IMR-90 (cell line): Measurements from ENCODE around the gene CCDC102A. TPM values are rescaled to one million over a fixed set of nuclear protein-coding genes. Genes with fewer than 3 reads are reported as not detected.

Experiments
- ATAC-seq: fragments of 200-7000 bp; cut with Tn5 transposase; 2 replicates; pipeline ENCODE4 v1.9.1; 2020; ENCODE audit warnings: low read depth, mild to moderate bottlenecking, moderate library complexity
- BruUV-seq: library from RNA; stranded (reverse); fragments of 400-500 nt; replicated peaks from 2 replicates; lab custom pipeline; 2021; lab: Mats Ljungman, UMichigan
- CTCF ChIA-PET: fragments of 300-600 bp; formaldehyde crosslinking; extraction: SDS; loops from one replicate; lab custom pipeline; 2021; ENCODE audit warnings: antibody characterized with exemption; lab: Yijun Ruan, JAX
- POLR2A ChIA-PET: fragments of 300-600 bp; sonication (Branson Sonifier 250); formaldehyde crosslinking; loops from one replicate; lab custom pipeline; 2022; ENCODE audit warnings: antibody characterized with exemption; ENCODE audit not compliant: unreplicated experiment; lab: Charles Lee
- DNase-seq: peaks from one replicate; pipeline ENCODE4 v3.0.0; 2013
- H2AFZ ChIP-seq: replicated peaks from 2 replicates; pipeline ENCODE3; 2013; ENCODE audit warnings: low read length, mild to moderate bottlenecking; ENCODE audit not compliant: poor library complexity
- H2AK5ac ChIP-seq: 2 replicates; pipeline ENCODE4 v1.6.1; 2013; ENCODE audit warnings: low read depth, low read length, inconsistent platforms
- H2AK9ac ChIP-seq: replicated peaks from 2 replicates; pipeline ENCODE3; 2013; ENCODE audit warnings: mild to moderate bottlenecking, low read depth, low read length, moderate library complexity; ENCODE audit not compliant: poor library complexity
- H2BK120ac ChIP-seq: 2 replicates; pipeline ENCODE4 v1.6.1; 2013; ENCODE audit warnings: low read depth, low read length, inconsistent platforms
- H2BK15ac ChIP-seq: 3 replicates; pipeline ENCODE4 v1.6.1; 2013; ENCODE audit warnings: low read depth, low read length, inconsistent platforms
- H2BK20ac ChIP-seq: 2 replicates; pipeline ENCODE4 v1.6.1; 2013; ENCODE audit warnings: low read depth, mild to moderate bottlenecking, inconsistent platforms, low read length, moderate library complexity
- H2BK5ac ChIP-seq: 2 replicates; pipeline ENCODE4 v1.6.1; 2013; ENCODE audit warnings: mild to moderate bottlenecking, low read depth, low read length, inconsistent platforms; ENCODE audit not compliant: poor library complexity, severe bottlenecking
- H3K14ac ChIP-seq: replicated peaks from 2 replicates; pipeline ENCODE4 v1.6.1; 2013; ENCODE audit warnings: low read depth, low read length, inconsistent platforms
- H3K18ac ChIP-seq: 2 replicates; pipeline ENCODE4 v1.6.1; 2013; ENCODE audit warnings: low read depth, low read length, control low read depth
- H3K23ac ChIP-seq: 2 replicates; pipeline ENCODE4 v1.6.1; 2013; ENCODE audit warnings: low read depth, low read length, inconsistent platforms
- H3K27ac ChIP-seq: 2 replicates; pipeline ENCODE4 v1.5.1; 2013; ENCODE audit warnings: mild to moderate bottlenecking, control low read depth, low read length; ENCODE audit not compliant: insufficient read depth
- H3K27me3 ChIP-seq: 2 replicates; pipeline ENCODE4 v1.6.1; 2013; ENCODE audit warnings: low read length; ENCODE audit not compliant: control insufficient read depth, insufficient read depth
- H3K36me3 ChIP-seq: 2 replicates; pipeline ENCODE4 v1.6.1; 2013; ENCODE audit warnings: low read length, mixed read lengths; ENCODE audit not compliant: control insufficient read depth, insufficient read depth
- H3K4ac ChIP-seq: 2 replicates; pipeline ENCODE4 v1.6.1; 2013; ENCODE audit warnings: low read depth, low read length, inconsistent platforms
- H3K4me1 ChIP-seq: 2 replicates; pipeline ENCODE4 v1.6.1; 2013; ENCODE audit warnings: low read length, mixed read lengths; ENCODE audit not compliant: control insufficient read depth, insufficient read depth
- H3K4me2 ChIP-seq: 2 replicates; pipeline ENCODE4 v1.6.1; 2013; ENCODE audit warnings: low read depth, mild to moderate bottlenecking, control low read depth, low read length, moderate library complexity
- H3K4me3 ChIP-seq: 2 replicates; pipeline ENCODE4 v1.5.1; 2013; ENCODE audit warnings: low read depth, mild to moderate bottlenecking, control low read depth, low read length, moderate library complexity; ENCODE audit not compliant: insufficient read depth
- H3K56ac ChIP-seq: 2 replicates; pipeline ENCODE4 v1.6.1; 2013; ENCODE audit warnings: low read length, inconsistent platforms; ENCODE audit not compliant: insufficient read depth; ENCODE audit errors: extremely low read depth
- H3K79me1 ChIP-seq, 2 experiments: 2 replicates each; pipeline ENCODE4 v1.6.1; 2013; ENCODE audit warnings: low read length in 2 of 2, inconsistent platforms in 1 of 2, low read depth in 1 of 2
- H3K9ac ChIP-seq: 2 replicates; pipeline ENCODE4 v1.6.1; 2013; ENCODE audit warnings: low read depth, low read length, control low read depth
- H3K9me1 ChIP-seq: 2 replicates; pipeline ENCODE4 v1.6.1; 2013; ENCODE audit warnings: low read length, inconsistent platforms; ENCODE audit not compliant: insufficient read depth
- H3K9me3 ChIP-seq: 2 replicates; pipeline ENCODE4 v1.6.1; 2013; ENCODE audit warnings: low read length; ENCODE audit not compliant: control insufficient read depth, insufficient read depth
- H4K20me1 ChIP-seq: 2 replicates; pipeline ENCODE4 v1.6.1; 2013; ENCODE audit warnings: low read length, inconsistent platforms; ENCODE audit not compliant: insufficient read depth
- H4K5ac ChIP-seq: 2 replicates; pipeline ENCODE4 v1.6.1; 2013; ENCODE audit warnings: mild to moderate bottlenecking, low read depth, low read length, control low read depth
- H4K8ac ChIP-seq, 2 experiments: 2 replicates each; pipeline ENCODE4 v1.6.1; 2013; ENCODE audit warnings: low read depth in 2 of 2, low read length in 2 of 2, control low read depth in 1 of 2, inconsistent platforms in 1 of 2
- H4K91ac ChIP-seq: 2 replicates; pipeline ENCODE4 v1.6.1; 2013; ENCODE audit warnings: low read depth, low read length, inconsistent platforms; ENCODE audit not compliant: insufficient read depth
- CEBPB ChIP-seq: IDR thresholded peaks from 2 replicates; pipeline ENCODE4 v1.6.1; 2012; ENCODE audit warnings: low read depth, low read length, improper control_type of control experiment
- CHD1 ChIP-seq: IDR thresholded peaks from 2 replicates; pipeline ENCODE4 v1.6.1; 2012; ENCODE audit warnings: low read depth, low read length, improper control_type of control experiment
- CTCF ChIP-seq: conservative IDR thresholded peaks from 2 replicates; pipeline ENCODE4 v1.5.1; 2012; ENCODE audit warnings: mild to moderate bottlenecking, low read depth, low read length, improper control_type of control experiment
- MAFK ChIP-seq: IDR thresholded peaks from 2 replicates; pipeline ENCODE4 v1.6.1; 2012; ENCODE audit warnings: low read depth, low read length, improper control_type of control experiment
- SMC3 ChIP-seq: fragments of 150-350 bp; IDR thresholded peaks from 2 replicates; pipeline ENCODE4 v1.6.1; 2016; ENCODE audit warnings: low read depth, mild to moderate bottlenecking, antibody characterized with exemption, low read length, moderate library complexity
- WGBS, 2 experiments: methylation state at CpG; one replicate each; pipeline versions ENCODE4 v1.1.5 to v1.1.7; 2013; ENCODE audit warnings: missing lambda C conversion rate in 2 of 2; ENCODE audit not compliant: insufficient read length in 1 of 2; ENCODE audit errors: extremely low coverage in 2 of 2; 5-methylcytosine and 5-hydroxymethylcytosine counted together
- dilution Hi-C: fragments of 300-500 bp; cut with HindIII; formaldehyde crosslinking; loops from one replicate; pipeline ENCODE4 v1.14.3; 2018; ENCODE audit warnings: low sequenced_read_pairs; ENCODE audit not compliant: unreplicated experiment
- in situ Hi-C: fragments of 300-500 bp; cut with MboI; formaldehyde crosslinking; loops from 3 replicates; pipeline ENCODE4 v1.14.3; 2019; ENCODE audit warnings: low sequenced_read_pairs, inconsistent platforms, mixed read lengths
- intact Hi-C: fragments of 100-400 bp; cut with micrococcal nuclease; formaldehyde crosslinking; loops from 2 replicates; pipeline ENCODE4 v1.10.0; 2022
- polyA plus RNA-seq, 3 experiments: library from polyadenylated mRNA; depleted of rRNA; stranded (reverse); fragments of >200 nt; gene quantifications; 2 replicates each; pipeline ENCODE4 v1.2.3, GENCODE V29; 2012; ENCODE audit warnings: low replicate concordance in 1 of 3
- total RNA-seq: library from RNA; depleted of rRNA; stranded (reverse); fragments of >200 nt; gene quantifications from 2 replicates; pipeline ENCODE4 v1.2.3, GENCODE V29; 2012

CCDC102A gene
- total and polyA plus RNA-seq, 2 of the 4 experiments (the other 2 are of a cell fraction): 5.4 to 8.5 TPM

DNA sequence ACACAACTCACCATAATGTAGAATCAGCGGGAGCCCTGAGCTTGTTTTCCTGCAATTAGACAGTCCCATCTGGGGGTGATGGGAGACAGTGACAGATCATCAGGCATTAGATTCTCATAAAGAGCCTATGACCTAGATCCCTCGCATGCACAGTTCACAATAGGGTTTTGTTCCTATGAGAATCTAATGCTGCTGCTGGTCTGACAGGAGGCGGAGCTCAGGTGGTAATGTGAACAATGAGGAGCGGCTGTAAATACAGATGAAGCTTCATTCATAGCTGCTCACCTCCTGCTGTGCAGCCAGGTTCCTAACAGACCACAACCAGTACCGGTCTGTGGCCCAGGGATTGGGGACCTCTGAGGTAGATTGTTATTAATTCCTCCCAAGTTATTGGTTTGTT is 47.1 kb downstream of the CCDC102A start:
- Histone ChIP-seq H4K5ac (no peak overlapping the region), H2AK9ac (no peak overlapping the region), H2BK20ac (no peak overlapping the region), H3K18ac (no peak overlapping the region), H3K27me3 (peaks cover 6% of the 10 kb centered on the region), H3K36me3 (no peaks in the 10 kb centered on the region), H2AFZ (no peak overlapping the region), H3K4me2 (no peak overlapping the region), H4K20me1 (no peaks in the 10 kb centered on the region; the same call in 1 of the 2 replicates), H3K4me1 (peaks cover 4% of the 10 kb centered on the region; the same call in 1 of the 2 replicates), H4K91ac (no peak overlapping the region), H3K79me1 (peaks cover 0 to 4% of the 10 kb centered on the region in 2 experiments; a peak in 1 of 4 replicates), H2AK5ac (no peak overlapping the region), H3K56ac (no peak overlapping the region), H3K9me1 (peaks cover 4% of the 10 kb centered on the region), H3K23ac (no peak overlapping the region), H3K4me3 (no peak overlapping the region), H4K8ac (no peak overlapping the region), H2BK5ac (no peak overlapping the region), H3K9me3 (no peaks in the 10 kb centered on the region), H2BK120ac (no peak overlapping the region), H3K27ac (no peak overlapping the region), H3K4ac (no peak overlapping the region), H3K9ac (no peak overlapping the region), H2BK15ac (no peak overlapping the region), H3K14ac (no peak overlapping the region)
- WGBS, 2 experiments: 100% methylated on average over 2 of the region's 5 CpGs; no CpG with 5 or more reads in 1 of the 2 experiments
- ChIA-PET CTCF (no interaction called here), POLR2A (no interaction called here)
- TF ChIP-seq SMC3: no peak
- no peak for TF ChIP-seq CTCF
- no peak for TF ChIP-seq CHD1
- TF ChIP-seq MAFK: no peak
- no peak for TF ChIP-seq CEBPB
- ATAC-seq (no peak), DNase-seq (no peak)
- no TSS peak for BruUV-seq
- in situ Hi-C loops (no loop called here), dilution Hi-C loops (no loop called here), intact Hi-C loops (no loop called here)
